Natural killer cell treated with Interleukin-12 subunit alpha and Interleukin-12 subunit beta and Interleukin-15 and Interleukin-18, amount 100 ng/mL, for 72 hours (primary cell): Measurements from ENCODE around the gene POLR2F. TPM values are rescaled to one million over a fixed set of nuclear protein-coding genes. Genes with fewer than 3 reads are reported as not detected.
"Not testable (repeated sequence)": the region's sequence is repeated elsewhere in the genome, so short reads cannot be mapped to it uniquely, and the experiment has no call there.

Source experiments
- ATAC-seq, 2 donors: fragments of 150-1000 bp; cut with Tn5 transposase in 1 of 2; sonication (Bioruptor Pico), chemical (Tn5 transposase) in 1 of 2; 2 replicates each; pipeline ENCODE4 v1.10.0; 2021
- DNase-seq: peaks from one replicate; pipeline ENCODE4 v3.0.0; 2022; ENCODE audit warnings: low spot score
- H3K27ac Mint-ChIP-seq, 2 donors: 1 replicate in 1 of 2; 2 replicates in 1 of 2; pipeline ENCODE4 v1.8.0; 2022; ENCODE audit warnings: mixed read lengths in 2 of 2, mild to moderate bottlenecking in 1 of 2, moderate library complexity in 1 of 2
- H3K27me3 Mint-ChIP-seq, 2 donors: 1 replicate in 1 of 2; 2 replicates in 1 of 2; pipeline ENCODE4 v1.8.0; 2022; ENCODE audit warnings: mixed read lengths in 2 of 2
- H3K36me3 Mint-ChIP-seq: one replicate; pipeline ENCODE4 v1.8.0; 2022; ENCODE audit warnings: mixed read lengths
- H3K4me1 Mint-ChIP-seq, 2 donors: 1 replicate in 1 of 2; 2 replicates in 1 of 2; pipeline ENCODE4 v1.8.0; 2022; ENCODE audit warnings: low read depth in 2 of 2, mixed read lengths in 2 of 2, mild to moderate bottlenecking in 1 of 2
- H3K4me3 Mint-ChIP-seq: one replicate; pipeline ENCODE4 v1.8.0; 2022; ENCODE audit warnings: mixed read lengths
- H3K9me3 Mint-ChIP-seq: 2 replicates; pipeline ENCODE4 v1.8.0; 2022; ENCODE audit warnings: mixed read lengths
- total RNA-seq, 2 donors: library from RNA; stranded (reverse); gene quantifications; one replicate each; pipeline ENCODE4 v1.2.3, GENCODE V29; 2022

Gene POLR2F
- total RNA-seq, 2 donors from 2014 or later: 65.2 to 96.3 TPM

DNA sequence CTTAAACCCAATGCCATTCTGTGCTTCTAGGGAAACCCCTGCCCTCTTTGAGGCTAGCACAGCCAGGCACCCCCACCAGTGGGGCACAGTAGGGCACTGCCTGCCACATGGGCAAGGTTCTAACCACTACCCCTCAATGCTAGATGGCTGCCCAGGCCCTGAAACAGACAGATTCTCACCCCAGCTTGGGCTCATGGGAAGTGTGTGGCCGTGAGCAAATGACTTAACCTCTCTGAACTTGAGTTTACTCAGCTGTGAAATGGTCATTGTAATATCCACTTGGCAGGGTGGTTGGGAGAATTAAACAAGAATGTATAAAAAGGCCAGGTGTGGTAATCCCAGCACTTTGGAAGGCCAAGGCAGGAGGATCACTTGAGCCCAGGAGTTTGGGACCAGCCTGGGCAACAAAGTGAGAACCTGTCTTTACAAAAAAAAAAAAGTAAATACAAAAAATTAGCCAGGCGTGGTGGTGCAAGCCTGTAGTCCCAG lies 22.5 kb upstream of the POLR2F start:
- Mint-ChIP-seq H3K4me3 (no peak overlapping the region), H3K27me3 (no peaks in the 10 kb centered on the region), H3K36me3 (no peaks in the 10 kb centered on the region), H3K4me1 (peaks cover 0 to 10% of the 10 kb centered on the region in 2 donors), H3K9me3 (no peaks in the 10 kb centered on the region), H3K27ac (no peak overlapping the region)
- DNase-seq: no peak
- ATAC-seq: no peak

GRCh38 chr22:37931893-37932389 lies 21.6 kb upstream of the POLR2F start:
- DNase-seq (no peak), ATAC-seq (no peak)
- H3K36me3 Mint-ChIP-seq: no peaks in the 10 kb centered on the region
- no peaks in the 10 kb centered on the region for H3K27me3 Mint-ChIP-seq
- no peaks in the 10 kb centered on the region for H3K9me3 Mint-ChIP-seq
- no peak overlapping the region for H3K4me3 Mint-ChIP-seq
- peaks cover 0 to 10% of the 10 kb centered on the region in 2 donors for H3K4me1 Mint-ChIP-seq
- H3K27ac Mint-ChIP-seq: no peak overlapping the region

DNA sequence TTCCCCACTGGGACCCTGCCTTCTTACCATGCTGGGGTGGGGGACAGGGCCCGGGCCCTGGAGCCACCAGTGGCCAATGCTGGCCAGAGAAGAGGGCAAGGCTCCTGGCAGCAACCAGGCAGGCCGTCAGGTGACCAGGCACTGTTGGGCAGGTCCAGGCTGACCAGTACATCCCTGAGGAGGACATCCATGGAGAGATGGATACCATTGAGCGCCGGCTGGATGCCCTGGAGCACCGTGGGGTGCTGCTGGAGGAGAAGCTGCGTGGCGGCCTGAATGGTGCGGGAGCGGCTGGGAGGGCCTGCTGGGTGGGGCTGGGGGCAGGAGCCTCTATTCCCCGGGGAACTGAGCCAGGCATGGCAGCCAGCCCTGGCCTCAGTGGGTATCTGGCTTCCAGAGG lies 21.1 kb upstream of the POLR2F start:
- H3K36me3 Mint-ChIP-seq: no peaks in the 10 kb centered on the region
- no peak overlapping the region for H3K27ac Mint-ChIP-seq
- no peak for ATAC-seq
- no peak overlapping the region for H3K4me3 Mint-ChIP-seq
- no peak for DNase-seq
- no peaks in the 10 kb centered on the region for H3K9me3 Mint-ChIP-seq
- peaks cover 0 to 10% of the 10 kb centered on the region in 2 donors for H3K4me1 Mint-ChIP-seq
- no peaks in the 10 kb centered on the region for H3K27me3 Mint-ChIP-seq

DNA sequence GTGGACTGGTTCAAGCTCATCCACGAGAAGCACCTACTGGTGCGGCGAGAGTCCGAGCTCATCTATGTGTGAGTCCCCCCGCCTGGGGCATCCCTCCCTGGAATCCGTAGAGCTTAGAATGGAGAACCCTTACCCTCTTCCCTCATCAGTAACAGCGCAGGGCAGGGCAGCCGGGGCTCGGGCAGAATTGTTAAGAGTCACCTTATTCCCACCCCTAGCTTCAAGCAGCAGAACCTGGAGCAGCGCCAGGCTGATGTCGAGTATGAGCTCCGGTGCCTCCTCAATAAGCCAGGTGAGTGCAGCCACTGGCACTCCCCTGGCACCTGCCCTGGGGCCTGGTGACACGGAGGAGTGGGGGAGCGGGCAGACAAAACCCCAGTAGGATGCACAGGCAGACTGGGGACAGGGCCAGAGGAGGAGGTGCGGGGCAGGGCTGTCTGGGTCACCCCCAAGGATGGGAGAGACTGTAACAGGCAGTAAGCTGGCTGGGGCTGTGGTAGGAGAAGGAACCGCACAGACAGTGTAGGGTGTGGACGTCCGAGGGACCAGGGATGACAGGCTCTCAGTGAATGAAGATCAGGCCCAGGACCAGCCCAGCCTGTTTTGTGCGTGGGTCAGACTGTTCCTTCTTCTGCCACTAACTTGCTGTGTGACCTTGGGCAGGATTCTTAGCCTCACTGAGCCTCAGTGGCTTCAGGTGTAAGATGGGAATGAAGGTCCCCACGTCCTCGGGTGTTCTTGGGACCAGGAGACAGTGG lies 20.5 kb upstream of the POLR2F start:
- no peak for DNase-seq
- Mint-ChIP-seq H3K36me3 (no peaks in the 10 kb centered on the region), H3K4me3 (no peak overlapping the region), H3K9me3 (no peaks in the 10 kb centered on the region), H3K27ac (peak overlapping the region in 1 of 2 donors; percentile 45), H3K4me1 (peaks cover 0 to 10% of the 10 kb centered on the region in 2 donors), H3K27me3 (no peaks in the 10 kb centered on the region)
- no peak for ATAC-seq

GRCh38 chr22:37933711-37934376 lies 19.7 kb upstream of the POLR2F start:
- ATAC-seq: peak; percentile 97
- Mint-ChIP-seq H3K36me3 (no peaks in the 10 kb centered on the region), H3K4me1 (peaks cover 0 to 10% of the 10 kb centered on the region in 2 donors), H3K27me3 (no peaks in the 10 kb centered on the region), H3K9me3 (no peaks in the 10 kb centered on the region), H3K4me3 (no peak overlapping the region), H3K27ac (peak overlapping the region in 1 of 2 donors; percentile 45)
- DNase-seq: peak; percentile 87

GRCh38 chr22:37940698-37941376 lies 12.7 kb upstream of the POLR2F start:
- H3K9me3 Mint-ChIP-seq: no peaks in the 10 kb centered on the region
- H3K4me3 Mint-ChIP-seq: no peak overlapping the region
- peaks cover 0 to 4% of the 10 kb centered on the region in 2 donors for H3K4me1 Mint-ChIP-seq
- no peak overlapping the region for H3K27ac Mint-ChIP-seq
- ATAC-seq (peak in 1 of 2 donors; percentile 37), DNase-seq (no peak)
- H3K27me3 Mint-ChIP-seq: no peaks in the 10 kb centered on the region
- no peaks in the 10 kb centered on the region for H3K36me3 Mint-ChIP-seq

DNA sequence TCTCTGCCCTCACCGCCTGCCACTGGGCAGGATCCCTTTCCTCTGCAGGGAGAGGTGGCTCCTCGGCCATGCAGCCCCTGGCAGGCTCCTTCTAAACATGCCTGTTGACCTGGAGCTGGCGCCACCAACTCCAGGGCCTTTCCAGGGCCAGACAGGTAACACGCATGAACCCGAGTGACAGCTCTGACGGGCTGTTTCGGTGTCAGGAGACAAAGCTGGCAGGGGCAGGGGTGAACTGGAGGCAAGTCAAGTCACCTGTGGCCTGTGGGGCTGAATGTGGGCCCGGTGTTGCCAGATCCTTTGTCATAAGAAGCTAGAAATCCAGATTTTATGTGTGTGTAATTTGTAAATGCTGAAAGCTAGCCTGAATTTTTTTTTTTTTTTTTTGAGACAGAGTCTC lies 11.4 kb upstream of the POLR2F start:
- DNase-seq (no peak), ATAC-seq (no peak)
- Mint-ChIP-seq H3K27me3 (no peaks in the 10 kb centered on the region), H3K4me3 (no peak overlapping the region), H3K36me3 (no peaks in the 10 kb centered on the region), H3K4me1 (peaks cover 0 to 4% of the 10 kb centered on the region in 2 donors), H3K27ac (no peak overlapping the region), H3K9me3 (no peaks in the 10 kb centered on the region)

DNA sequence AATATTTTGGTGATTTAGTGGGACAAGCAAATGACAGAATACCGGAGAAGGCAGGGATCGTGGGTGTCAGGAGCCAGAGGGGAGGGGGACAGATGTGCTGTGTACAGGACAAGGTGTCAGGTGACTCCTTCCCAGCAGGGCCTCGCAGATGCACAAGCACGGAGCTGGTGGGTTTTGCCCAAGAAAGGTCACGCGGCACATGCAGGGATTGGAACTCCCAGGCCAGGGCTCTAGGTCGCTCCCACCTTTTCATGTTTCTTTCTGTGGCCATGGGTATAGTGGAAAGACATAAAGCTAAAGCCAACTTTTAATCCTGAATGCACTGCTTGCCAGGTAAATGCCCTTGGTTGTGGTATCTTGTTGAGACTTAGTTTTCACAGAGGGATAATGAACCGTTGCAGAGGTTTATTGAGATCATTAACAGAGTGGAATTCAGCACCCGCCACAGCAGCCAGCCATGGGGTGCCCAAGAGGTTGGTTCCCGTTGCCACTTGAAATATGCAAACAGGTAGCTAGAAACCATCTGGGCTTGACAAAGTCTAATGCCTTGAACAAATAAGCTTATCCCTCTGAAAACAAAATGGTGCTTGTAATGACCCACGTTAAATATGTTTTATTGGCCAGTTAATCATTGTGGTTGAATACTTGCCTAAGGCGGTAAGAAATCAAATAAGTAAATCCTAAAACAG lies 10.2 kb upstream of the POLR2F start:
- Mint-ChIP-seq H3K9me3 (no peaks in the 10 kb centered on the region), H3K27ac (no peak overlapping the region), H3K4me1 (peaks cover 0 to 4% of the 10 kb centered on the region in 2 donors), H3K4me3 (no peak overlapping the region), H3K27me3 (no peaks in the 10 kb centered on the region), H3K36me3 (no peaks in the 10 kb centered on the region)
- ATAC-seq: no peak
- no peak for DNase-seq

DNA sequence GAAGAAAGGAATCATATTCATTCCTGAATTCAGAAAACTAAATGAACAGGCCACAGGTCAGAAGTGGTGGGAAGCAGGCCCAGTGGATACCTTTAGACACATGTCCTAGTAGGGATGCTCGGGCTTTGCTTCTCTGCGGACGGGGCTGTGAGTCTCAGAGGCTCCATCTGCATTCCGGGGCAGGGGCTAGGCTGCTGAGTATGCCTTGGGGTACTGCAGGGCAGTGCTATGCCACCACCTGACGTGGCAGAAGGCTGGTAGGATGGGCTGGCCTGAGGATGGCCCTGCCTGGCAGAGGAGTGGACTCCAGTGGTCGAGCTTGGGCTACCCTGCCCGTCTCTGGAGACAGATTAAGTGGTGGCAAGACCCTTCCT lies 9.7 kb upstream of the POLR2F start:
- no peaks in the 10 kb centered on the region for H3K36me3 Mint-ChIP-seq
- no peaks in the 10 kb centered on the region for H3K27me3 Mint-ChIP-seq
- peaks cover 0 to 4% of the 10 kb centered on the region in 2 donors for H3K4me1 Mint-ChIP-seq
- no peaks in the 10 kb centered on the region for H3K9me3 Mint-ChIP-seq
- H3K27ac Mint-ChIP-seq: no peak overlapping the region
- ATAC-seq (no peak), DNase-seq (no peak)
- no peak overlapping the region for H3K4me3 Mint-ChIP-seq

DNA sequence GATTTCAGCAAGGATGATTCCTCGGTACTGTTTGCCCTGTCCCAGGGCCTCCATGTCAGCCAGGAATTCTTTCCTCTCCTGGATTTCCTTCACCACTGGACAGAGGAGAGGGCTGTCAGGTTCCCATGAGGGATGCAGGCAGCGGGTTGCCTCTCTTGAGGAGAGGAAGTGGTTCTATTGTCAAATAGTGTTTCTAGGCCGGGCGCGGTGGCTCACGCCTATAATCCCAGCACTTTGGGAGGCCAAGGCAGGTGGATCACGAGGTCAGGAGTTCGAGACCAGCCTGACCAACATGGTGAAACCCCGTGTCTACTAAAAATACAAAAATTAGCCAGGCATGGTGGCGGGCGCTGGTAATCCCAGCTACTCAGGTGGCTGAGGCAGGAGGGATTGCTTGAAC lies 9.1 kb upstream of the POLR2F start:
- H3K36me3 Mint-ChIP-seq, H3K27me3 Mint-ChIP-seq, H3K27ac Mint-ChIP-seq, ATAC-seq, H3K4me3 Mint-ChIP-seq, H3K4me1 Mint-ChIP-seq, H3K9me3 Mint-ChIP-seq, DNase-seq: not testable (repeated sequence)

DNA sequence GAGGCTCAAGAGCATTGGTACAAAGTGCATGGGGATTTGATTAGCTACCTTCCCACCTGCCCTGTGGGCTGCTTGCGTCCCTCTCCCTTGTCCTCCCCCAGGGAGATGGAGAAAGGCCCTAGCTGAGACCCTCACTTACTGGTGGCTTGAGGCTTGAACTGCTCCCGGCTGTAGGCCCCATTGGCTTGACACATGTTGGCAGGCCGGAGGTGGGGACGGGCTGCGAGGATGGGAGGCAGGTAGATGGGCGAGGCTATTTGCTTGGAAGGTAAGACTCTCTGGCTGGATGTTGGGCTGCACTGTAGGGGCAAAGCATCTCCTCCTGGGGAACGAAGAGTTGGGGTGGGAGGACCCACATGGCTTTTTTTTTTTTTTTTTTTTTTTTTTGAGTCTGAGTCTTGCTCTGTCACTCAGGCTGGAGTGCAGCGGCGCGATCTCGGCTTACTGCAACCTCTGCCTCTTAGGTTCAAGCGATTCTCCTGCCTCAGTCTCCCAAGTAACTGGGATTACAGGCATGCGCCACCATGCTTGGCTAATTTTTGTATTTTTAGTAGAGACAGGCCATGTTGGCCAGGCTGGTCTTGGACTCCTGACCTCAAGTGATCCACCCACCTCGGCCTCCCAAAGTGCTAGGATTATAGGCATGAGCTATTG lies 6.2 kb upstream of the POLR2F start:
- H3K9me3 Mint-ChIP-seq, H3K27me3 Mint-ChIP-seq, H3K27ac Mint-ChIP-seq, DNase-seq, H3K4me3 Mint-ChIP-seq, ATAC-seq, H3K4me1 Mint-ChIP-seq, H3K36me3 Mint-ChIP-seq: not testable (repeated sequence)

GRCh38 chr22:37951305-37951704 lies 2.2 kb upstream of the POLR2F start:
- peaks cover 20 to 21% of the 10 kb centered on the region in 2 donors for H3K4me1 Mint-ChIP-seq
- peaks cover 0 to 7% of the 10 kb centered on the region in 2 donors for H3K27me3 Mint-ChIP-seq
- ATAC-seq: no peak

GRCh38 chr22:37952629-37953028 lies 870 bp upstream of the POLR2F start:
- peaks cover 15% of the 10 kb centered on the region for H3K36me3 Mint-ChIP-seq
- ATAC-seq, H3K9me3 Mint-ChIP-seq, H3K27me3 Mint-ChIP-seq, DNase-seq: not testable (repeated sequence)
- peak overlapping the region in 1 of 2 donors; percentile 90 for H3K27ac Mint-ChIP-seq
- peak overlapping the region; percentile 98 for H3K4me3 Mint-ChIP-seq
- H3K4me1 Mint-ChIP-seq: peaks cover 27 to 29% of the 10 kb centered on the region in 2 donors

More at GRCh38 chr22:37951305-37951704, 2.2 kb upstream of the POLR2F start:
- no peak for DNase-seq
- Mint-ChIP-seq H3K9me3 (no peaks in the 10 kb centered on the region), H3K4me3 (no peak overlapping the region), H3K27ac (no peak overlapping the region), H3K36me3 (peaks cover 5% of the 10 kb centered on the region)
